ENCODE results near the gene SAMHD1. TPM values are rescaled to one million over a fixed set of nuclear protein-coding genes. Genes with fewer than 3 reads are reported as not detected.

The SAMHD1 gene
- total and polyA plus RNA-seq, 10 donors, result 52.3 to 238 (median 195) TPM

GRCh38 chr20:36873498-36874189 is 77.9 kb downstream of the SAMHD1 start:
- DNase-seq, result no peak
- H3K9me3 ChIP-seq, result no peaks in the 10 kb centered on the region
- H3K4me1 ChIP-seq, result peaks cover 0 to 34% (median 15%) of the 10 kb centered on the region in 6 donors
- no peaks in the 10 kb centered on the region for H3K27me3 ChIP-seq (replicated peaks in 1 of 7)
- 70 to 78% (median 71%) methylated on average over 13 of the region's 13 CpGs for WGBS, 5 donors
- TF ChIP-seq POLR2A (IDR thresholded peaks at IDR 0.05) (no peak), CTCF (IDR thresholded peaks at IDR 0.05 in 8 of 11, conservative IDR thresholded peaks at IDR 0.05 in 3 of 11) (no peak), POLR2AphosphoS5 (IDR thresholded peaks at IDR 0.05) (no peak)
- H3K4me3 ChIP-seq, result no peak overlapping the region
- H3K36me3 ChIP-seq, result no peaks in the 10 kb centered on the region
- no peak overlapping the region for H3K27ac ChIP-seq
- intact Hi-C loops (cut with DNase I; ENCODE audit: low total_unique reads), result no loop called here

- Histone ChIP-seq H3K4me3 (no peak overlapping the region), H3K36me3 (no peaks in the 10 kb centered on the region), H3K27me3 (replicated peaks in 1 of 7) (no peaks in the 10 kb centered on the region), H3K27ac (no peak overlapping the region), H3K4me1 (peaks cover 0 to 34% (median 15%) of the 10 kb centered on the region in 6 donors), H3K9me3 (no peaks in the 10 kb centered on the region)
- DNase-seq, result no peak
- TF ChIP-seq POLR2AphosphoS5 (IDR thresholded peaks at IDR 0.05), result no peak
- TF ChIP-seq POLR2A (IDR thresholded peaks at IDR 0.05), result no peak
- no peak for TF ChIP-seq CTCF (IDR thresholded peaks at IDR 0.05 in 8 of 11, conservative IDR thresholded peaks at IDR 0.05 in 3 of 11)
- intact Hi-C loops (cut with DNase I; ENCODE audit: low total_unique reads), result no loop called here
- 71 to 80% (median 76%) methylated on average over 2 to 5 of the region's 5 CpGs for WGBS, 5 donors
Measured at GRCh38 chr20:36872852-36873251, 78.7 kb downstream of the SAMHD1 start.

- Histone ChIP-seq H3K9me3 (no peaks in the 10 kb centered on the region), H3K36me3 (no peaks in the 10 kb centered on the region), H3K27ac (no peak overlapping the region), H3K4me3 (no peak overlapping the region), H3K27me3 (replicated peaks in 1 of 7) (no peaks in the 10 kb centered on the region), H3K4me1 (peaks cover 0 to 42% (median 21%) of the 10 kb centered on the region in 6 donors)
- TF ChIP-seq CTCF (IDR thresholded peaks at IDR 0.05 in 8 of 11, conservative IDR thresholded peaks at IDR 0.05 in 3 of 11) (no peak), POLR2AphosphoS5 (IDR thresholded peaks at IDR 0.05) (no peak), POLR2A (IDR thresholded peaks at IDR 0.05) (no peak)
- intact Hi-C loops (cut with DNase I; ENCODE audit: low total_unique reads), result no loop called here
- DNase-seq, result peak; percentile 56
- WGBS, 5 donors, result 53 to 62% (median 58%) methylated on average over 16 of the region's 16 CpGs
Measured at GRCh38 chr20:36871640-36872570, 79.6 kb downstream of the SAMHD1 start.

Measured in spleen (tissue), 11 donors.